ENCODE data around the gene PRPF31. TPM values are rescaled to one million over a fixed set of nuclear protein-coding genes. Genes with fewer than 3 reads are reported as not detected.

The PRPF31 gene
- total RNA-seq, 1 donor from 2014 or later: 39.9 TPM

- no peak for ATAC-seq (ENCODE audit: poor library complexity)
- intact Hi-C loops (cut with DNase I): no loop called here
- no peak for DNase-seq
These were observed 10.4 kb upstream of the PRPF31 start for GRCh38 chr19:54104998-54105715.

- intact Hi-C loops (cut with DNase I): no loop called here
- no peak for DNase-seq
- ATAC-seq (ENCODE audit: poor library complexity): no peak
These were observed 9.8 kb upstream of the PRPF31 start for GRCh38 chr19:54105796-54106195.

DNA sequence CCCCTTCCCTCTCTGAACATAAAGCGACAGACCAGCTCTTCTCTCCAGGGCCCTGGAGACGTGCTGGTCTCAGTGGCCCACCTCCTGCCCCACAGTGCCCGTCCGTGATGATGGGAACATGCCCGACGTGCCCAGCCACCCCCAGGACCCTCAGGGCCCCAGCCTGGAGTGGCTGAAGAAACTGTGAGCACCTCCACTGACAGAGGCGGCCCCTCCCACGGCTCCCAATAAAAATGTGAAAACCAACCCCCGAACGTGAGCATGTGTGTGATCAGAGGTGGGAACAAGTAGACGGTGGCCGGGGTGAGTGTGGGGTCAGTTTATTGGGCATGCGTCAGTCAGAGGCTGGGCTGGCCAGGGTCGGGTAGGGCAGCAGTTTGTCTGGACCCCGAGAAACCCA, 8.8 kb upstream of the PRPF31 start:
- DNase-seq: no peak
- intact Hi-C loops (cut with DNase I): no loop called here
- ATAC-seq (ENCODE audit: poor library complexity): no peak

- DNase-seq: no peak
- intact Hi-C loops (cut with DNase I): no loop called here
- ATAC-seq (ENCODE audit: poor library complexity): no peak
These were observed 7.6 kb upstream of the PRPF31 start for GRCh38 chr19:54107876-54108490.

DNA sequence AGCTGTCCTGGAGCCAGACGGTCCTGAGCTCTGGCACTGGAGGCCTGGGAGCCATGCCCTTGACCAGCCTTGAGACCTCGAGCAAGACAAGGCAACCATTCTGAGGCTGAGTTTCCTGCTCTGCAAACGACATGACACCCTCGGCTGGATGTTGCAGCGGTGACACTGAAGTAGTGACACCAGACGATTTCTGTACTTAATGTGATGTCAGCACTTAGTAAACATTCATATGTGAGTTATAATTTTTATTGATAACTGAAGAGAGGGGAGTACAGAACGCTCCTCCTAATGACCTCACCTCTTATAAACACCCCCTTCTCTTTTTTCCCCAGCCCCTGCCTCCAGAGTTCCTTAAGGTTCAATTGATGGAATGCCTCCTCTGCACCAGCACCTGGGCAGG, 7.1 kb upstream of the PRPF31 start:
- no peak for DNase-seq
- intact Hi-C loops (cut with DNase I): no loop called here
- ATAC-seq (ENCODE audit: poor library complexity): no peak

- ATAC-seq (ENCODE audit: poor library complexity) (no peak), DNase-seq (no peak)
- intact Hi-C loops (cut with DNase I): no loop called here
These were observed 5.9 kb upstream of the PRPF31 start for GRCh38 chr19:54109651-54110050.

- no peak for DNase-seq
- peak; percentile 15 for ATAC-seq (ENCODE audit: poor library complexity)
- intact Hi-C loops (cut with DNase I): no loop called here
These were observed 1.0 kb upstream of the PRPF31 start for GRCh38 chr19:54114340-54115108.

- ATAC-seq (ENCODE audit: poor library complexity): no peak
- no peak for DNase-seq
- intact Hi-C loops (cut with DNase I): no loop called here
These were observed 5.7 kb downstream of the PRPF31 start for GRCh38 chr19:54121259-54121658.

GRCh38 chr19:54123682-54124081, 8.1 kb downstream of the PRPF31 start:
- DNase-seq: no peak
- intact Hi-C loops (cut with DNase I): no loop called here
- no peak for ATAC-seq (ENCODE audit: poor library complexity)

- ATAC-seq (ENCODE audit: poor library complexity): no peak
- intact Hi-C loops (cut with DNase I): no loop called here
These were observed 8.8 kb downstream of the PRPF31 start for GRCh38 chr19:54124393-54124792.

DNA sequence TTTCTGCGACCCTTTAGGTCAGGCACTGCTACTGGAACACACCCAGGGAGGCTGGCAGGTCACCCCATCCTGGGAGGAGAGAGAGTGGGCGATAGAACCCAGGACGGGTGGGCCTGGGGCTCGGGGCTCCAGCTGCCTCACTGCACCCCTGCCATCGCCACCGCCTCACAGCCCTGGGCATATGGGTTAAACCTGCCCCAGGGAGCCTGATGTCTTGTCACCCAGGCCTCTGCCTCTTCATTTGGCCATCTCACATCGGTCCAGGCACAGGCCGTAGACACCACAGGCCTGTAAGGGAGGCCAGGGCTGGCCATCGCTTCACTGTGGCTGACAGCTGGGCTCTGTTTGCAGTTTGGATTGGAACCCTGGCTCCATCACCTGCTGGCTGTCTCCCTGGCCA, 10.2 kb downstream of the PRPF31 start:
- intact Hi-C loops (cut with DNase I): no loop called here
- DNase-seq (no peak), ATAC-seq (ENCODE audit: poor library complexity) (no peak)

More at GRCh38 chr19:54124393-54124792, 8.8 kb downstream of the PRPF31 start:
- DNase-seq: no peak

- no peak for DNase-seq
These were observed 12.3 kb downstream of the PRPF31 start for GRCh38 chr19:54127688-54128440.

GRCh38 chr19:54128441-54128725, 12.8 kb downstream of the PRPF31 start:
- DNase-seq (no peak), ATAC-seq (ENCODE audit: poor library complexity) (no peak)
- intact Hi-C loops (cut with DNase I): no loop called here

More at GRCh38 chr19:54127688-54128440, 12.3 kb downstream of the PRPF31 start:
- intact Hi-C loops (cut with DNase I): no loop called here
- no peak for ATAC-seq (ENCODE audit: poor library complexity)

GRCh38 chr19:54128796-54129616, 13.5 kb downstream of the PRPF31 start:
- ATAC-seq (ENCODE audit: poor library complexity): no peak
- intact Hi-C loops (cut with DNase I): no loop called here
- no peak for DNase-seq

GRCh38 chr19:54129617-54129996, 14.1 kb downstream of the PRPF31 start:
- DNase-seq (no peak), ATAC-seq (ENCODE audit: poor library complexity) (no peak)
- intact Hi-C loops (cut with DNase I): no loop called here

DNA sequence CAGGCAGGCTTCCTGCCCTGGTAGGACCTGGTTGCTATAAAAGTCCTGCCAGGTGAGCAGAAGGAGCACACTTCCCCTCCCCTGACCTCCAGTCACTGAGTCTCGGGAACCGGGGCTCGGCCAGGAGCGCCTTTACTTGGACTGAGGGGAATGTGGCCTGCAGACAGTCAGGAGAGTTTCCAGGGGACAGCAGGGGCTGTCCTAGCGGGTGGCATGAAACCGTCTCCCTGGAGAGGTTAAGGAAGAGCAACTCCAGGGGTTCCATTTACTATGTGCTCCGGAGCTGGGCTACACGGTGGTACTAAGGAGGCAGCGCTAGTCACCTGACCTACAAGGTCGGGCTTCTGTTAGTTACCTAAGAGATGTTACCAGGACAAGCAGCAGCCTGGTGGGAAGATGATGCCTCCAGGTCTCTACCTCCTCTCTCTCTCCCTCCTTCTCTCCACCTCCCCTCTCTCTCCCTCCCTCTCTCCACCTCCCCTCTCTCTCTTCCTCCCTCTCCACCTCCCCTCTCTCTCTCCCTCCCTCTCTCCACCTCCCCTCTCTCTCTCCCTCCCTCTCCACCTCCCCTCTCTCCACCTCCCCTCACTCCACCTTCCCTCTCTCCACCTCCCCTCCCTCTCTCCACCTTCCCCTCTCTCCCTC, 17.9 kb downstream of the PRPF31 start:
- intact Hi-C loops (cut with DNase I): no loop called here
- ATAC-seq (ENCODE audit: poor library complexity) (no peak), DNase-seq (no peak)

- intact Hi-C loops (cut with DNase I): no loop called here
- DNase-seq (no peak), ATAC-seq (ENCODE audit: poor library complexity) (no peak)
These were observed 18.5 kb downstream of the PRPF31 start for GRCh38 chr19:54133957-54134590.
